HCT116 (cell line): ENCODE results near the gene EXOC6B. TPM values are rescaled to one million over a fixed set of nuclear protein-coding genes. Genes with fewer than 3 reads are reported as not detected.

ENCODE experiments used
- ATAC-seq: fragments of 200-7000 bp; cut with Tn5 transposase; 2 replicates; pipeline ENCODE4 v1.9.1; 2020; ENCODE audit warnings: mild to moderate bottlenecking, moderate library complexity
- BruUV-seq: library from RNA; stranded (reverse); fragments of 400-500 nt; replicated peaks from 2 replicates; lab custom pipeline; 2021; lab: Mats Ljungman, UMichigan
- CTCF ChIA-PET: fragments of 300-600 bp; sonication (Branson Sonifier 250); formaldehyde crosslinking; loops from one replicate; lab custom pipeline; 2021; ENCODE audit warnings: antibody characterized with exemption; lab: Charles Lee
- POLR2A ChIA-PET: fragments of 300-600, 350-600 bp; sonication (Branson Sonifier 250); formaldehyde crosslinking; loops from one replicate; lab custom pipeline; 2021; ENCODE audit warnings: antibody characterized with exemption; lab: Charles Lee
- RAD21 ChIA-PET, 2 experiments: fragments of 300-600 bp; sonication (Branson Sonifier 250); formaldehyde crosslinking; loops; one replicate each; lab custom pipeline; 2023; ENCODE audit warnings: low total read pairs in 2 of 2; ENCODE audit not compliant: uncharacterized antibody in 2 of 2, unreplicated experiment in 2 of 2, low non-redundant PET in 1 of 2; lab: Charles Lee
- DNase-seq: peaks from one replicate; pipeline ENCODE4 v3.0.0-alpha.2; 2010; ENCODE audit warnings: low read depth, low spot score
- H2AFZ ChIP-seq: fragments of 200-600 bp; shearing (Covaris generic), sonication (generic); 2 replicates; pipeline ENCODE4 v1.6.1; 2017; ENCODE audit warnings: low read depth, mixed run types, mixed read lengths, antibody characterized with exemption, low read length; ENCODE audit not compliant: poor library complexity, severe bottlenecking
- H3K27ac ChIP-seq: 2 replicates; pipeline ENCODE4 v1.5.1; 2012; ENCODE audit warnings: low read depth, low read length
- H3K27me3 ChIP-seq: fragments of 200-600 bp; sonication (generic); 2 replicates; pipeline ENCODE4 v1.6.1; 2016; ENCODE audit warnings: mixed run types, low read length, mixed read lengths; ENCODE audit not compliant: insufficient read depth
- H3K36me3 ChIP-seq, 2 experiments: fragments of 200-500 bp in 1 of 2; fragments of 200-600 bp in 1 of 2; sonication (Bioruptor generic) in 1 of 2; sonication (generic) in 1 of 2; 2 replicates each; pipeline versions ENCODE4 v1.5.1 to v1.6.1; 2014 to 2016; ENCODE audit warnings: low read length in 2 of 2, inconsistent platforms in 1 of 2, mixed read lengths in 1 of 2, mixed run types in 1 of 2; ENCODE audit not compliant: insufficient read depth in 2 of 2, control insufficient read depth in 1 of 2
- H3K4me1 ChIP-seq, 2 experiments: fragments of 200-600 bp in 1 of 2; sonication (generic) in 1 of 2; 2 replicates each; pipeline versions ENCODE4 v1.5.1 to v1.6.1; 2012 to 2017; ENCODE audit warnings: low read length in 2 of 2, inconsistent platforms in 1 of 2, mild to moderate bottlenecking in 1 of 2, mixed read lengths in 1 of 2, mixed run types in 1 of 2, moderate library complexity in 1 of 2; ENCODE audit not compliant: insufficient read depth in 2 of 2, control insufficient read depth in 1 of 2
- H3K4me2 ChIP-seq: fragments of 200-600 bp; sonication (generic); 2 replicates; pipeline ENCODE4 v1.6.1; 2017; ENCODE audit warnings: mixed run types, low read length, mixed read lengths
- H3K4me3 ChIP-seq, 2 experiments: fragments of 200-600 bp in 1 of 2; sonication (generic) in 1 of 2; replicated peaks in 1 of 2; 2 replicates each; pipeline ENCODE4 v1.5.1; 2011 to 2016; ENCODE audit warnings: low read length in 2 of 2, control low read depth in 1 of 2, low read depth in 1 of 2, mild to moderate bottlenecking in 1 of 2, mixed read lengths in 1 of 2, mixed run types in 1 of 2
- H3K79me2 ChIP-seq: fragments of 200-600 bp; sonication (generic); 2 replicates; pipeline ENCODE4 v1.6.1; 2017; ENCODE audit warnings: mild to moderate bottlenecking, mixed run types, low read length, moderate library complexity, mixed read lengths; ENCODE audit not compliant: insufficient read depth
- H3K9ac ChIP-seq: fragments of 200-600 bp; sonication (generic); 2 replicates; pipeline ENCODE4 v1.6.1; 2016; ENCODE audit warnings: low read length, mixed read lengths
- H3K9me2 ChIP-seq: fragments of 200-600 bp; sonication (generic), shearing (Covaris generic); 2 replicates; pipeline ENCODE4 v1.6.1; 2017; ENCODE audit warnings: mixed run types, mild to moderate bottlenecking, moderate library complexity; ENCODE audit not compliant: insufficient read depth
- H3K9me3 ChIP-seq, 2 experiments: fragments of 200-500 bp in 1 of 2; fragments of 200-600 bp in 1 of 2; sonication (Bioruptor generic) in 1 of 2; sonication (generic) in 1 of 2; 2 replicates each; pipeline ENCODE4 v1.6.1; 2014 to 2017; ENCODE audit warnings: low read length in 2 of 2, mixed read lengths in 2 of 2, inconsistent platforms in 1 of 2, low read depth in 1 of 2, mild to moderate bottlenecking in 1 of 2, mixed run types in 1 of 2, moderate library complexity in 1 of 2; ENCODE audit not compliant: control insufficient read depth in 1 of 2, insufficient read depth in 1 of 2
- H4K20me1 ChIP-seq: fragments of 200-600 bp; sonication (generic), shearing (Covaris generic); 2 replicates; pipeline ENCODE4 v1.6.1; 2017; ENCODE audit warnings: mixed run types, mild to moderate bottlenecking, moderate library complexity; ENCODE audit not compliant: insufficient read depth
- CBX3 ChIP-seq: IDR thresholded peaks from 2 replicates; pipeline ENCODE4 v1.6.1; 2012; ENCODE audit warnings: low read depth
- EGR1 ChIP-seq: IDR thresholded peaks from 2 replicates; pipeline ENCODE4 v1.6.1; 2012; ENCODE audit warnings: low read depth
- RAD21 ChIP-seq: IDR thresholded peaks from 2 replicates; pipeline ENCODE4 v1.6.1; 2012; ENCODE audit warnings: low read depth, mild to moderate bottlenecking
- ZNF274 ChIP-seq: fragments of 200-500 bp; sonication (Bioruptor generic); IDR thresholded peaks from 2 replicates; pipeline ENCODE4 v1.6.1; 2014; ENCODE audit warnings: mild to moderate bottlenecking, low read depth, low read length, inconsistent platforms
- intact Hi-C: fragments of 100-400 bp; cut with micrococcal nuclease; formaldehyde crosslinking; loops from 2 replicates; pipeline ENCODE4 v1.10.0; 2022
- total RNA-seq: library from RNA; stranded (reverse); gene quantifications from one replicate; pipeline ENCODE4 v1.2.1, GENCODE V29; 2021; ENCODE audit not compliant: unreplicated experiment
- TF ChIP-seq, protein P1 (sequence below): IDR thresholded peaks from 2 replicates; pipeline ENCODE4 v1.6.1; 2011; ENCODE audit warnings: mild to moderate bottlenecking, low read length, moderate library complexity; ENCODE audit not compliant: insufficient replicate concordance; ENCODE audit errors: extremely low read depth
- TF ChIP-seq, protein P2 (sequence below): IDR thresholded peaks from 2 replicates; pipeline ENCODE4 v1.6.1; 2012
- TF ChIP-seq, protein P3 (sequence below), 3 experiments: fragments of 200-600 bp in 1 of 3; sonication (generic) in 1 of 3; IDR thresholded peaks in 2 of 3; conservative IDR thresholded peaks in 1 of 3; 2 replicates each; pipeline ENCODE4 v1.5.1; 2012 to 2017; ENCODE audit warnings: low read depth in 2 of 3, low read length in 2 of 3, antibody characterized with exemption in 1 of 3, borderline replicate concordance in 1 of 3, control low read depth in 1 of 3, mild to moderate bottlenecking in 1 of 3, mixed read lengths in 1 of 3, mixed run types in 1 of 3, moderate library complexity in 1 of 3; ENCODE audit not compliant: insufficient read depth in 1 of 3

EXOC6B gene
- total RNA-seq, 1 experiment from 2014 or later = 25.4 TPM

DNA sequence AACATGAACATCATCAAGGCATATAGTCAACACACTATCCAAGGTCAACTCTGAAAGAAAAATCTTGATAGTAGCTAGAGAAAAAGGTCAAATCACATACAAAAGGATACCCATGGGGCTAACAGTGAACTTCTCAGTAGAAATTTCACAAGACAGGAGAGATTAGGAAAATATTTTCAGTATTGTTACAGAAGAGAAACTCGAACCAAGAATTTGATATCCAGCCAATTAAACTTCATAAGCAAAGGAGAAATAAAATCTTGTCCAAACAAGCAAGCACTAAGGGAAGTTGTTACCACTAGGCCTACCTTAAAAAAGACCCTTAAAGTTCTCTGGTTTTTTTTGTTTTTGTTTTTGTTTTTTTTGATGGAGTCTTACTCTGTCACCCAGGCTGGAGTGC lies 242.5 kb downstream of the EXOC6B start:
- intact Hi-C loops = loop anchor here (5.0 kb wide), 1 partner anchor 586 kb away; no protein-coding TSS in a partner anchor

DNA sequence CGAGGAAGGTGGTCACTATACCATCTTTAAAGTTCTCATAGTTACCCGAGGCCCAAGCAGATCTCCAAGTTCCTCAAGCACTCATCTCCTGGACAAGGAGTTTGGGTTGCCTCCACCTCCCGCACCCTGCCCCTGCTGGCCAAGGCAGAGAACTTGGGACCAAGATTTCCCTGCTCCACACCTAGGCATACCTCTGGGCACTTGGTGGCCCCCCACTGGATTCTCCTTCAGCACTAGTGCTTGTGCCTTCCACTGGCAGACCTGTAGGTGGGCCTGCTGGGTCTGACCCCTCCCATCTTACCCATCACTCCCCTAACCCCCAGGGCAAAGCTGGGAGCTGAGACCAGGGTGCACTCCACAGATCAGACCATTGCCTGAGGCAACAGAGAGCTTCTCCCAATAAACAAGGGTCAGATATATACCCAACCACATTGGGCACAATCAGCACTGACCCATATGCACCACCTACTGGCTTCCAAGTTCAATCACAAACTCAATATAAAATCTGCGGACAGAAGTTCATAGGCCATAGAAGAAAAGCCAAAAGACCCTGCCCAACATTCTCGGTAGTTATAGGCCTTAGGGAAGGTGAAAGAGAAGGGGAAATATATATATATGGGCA lies 244.2 kb downstream of the EXOC6B start:
- CTCF ChIA-PET = interaction anchor here (0.5 kb wide), 1 partner anchor 432 kb away, joined by 3 read pairs; no protein-coding TSS in a partner anchor

More for the DNA sequence above, 242.5 kb downstream of the EXOC6B start:
- no peaks in the 10 kb centered on the region for H3K9me2 ChIP-seq
- H3K4me3 ChIP-seq = no peak overlapping the region
- BruUV-seq = no TSS peak
- ChIA-PET CTCF (no interaction called here), RAD21 (no interaction called here), POLR2A (no interaction called here)
- H2AFZ ChIP-seq = no peak overlapping the region
- H3K27me3 ChIP-seq = no peaks in the 10 kb centered on the region
- no peak overlapping the region for H3K27ac ChIP-seq
- no peak overlapping the region for H3K9ac ChIP-seq
- no peak overlapping the region for H3K4me2 ChIP-seq
- H3K9me3 ChIP-seq = no peaks in the 10 kb centered on the region
- TF ChIP-seq, protein P1, sequence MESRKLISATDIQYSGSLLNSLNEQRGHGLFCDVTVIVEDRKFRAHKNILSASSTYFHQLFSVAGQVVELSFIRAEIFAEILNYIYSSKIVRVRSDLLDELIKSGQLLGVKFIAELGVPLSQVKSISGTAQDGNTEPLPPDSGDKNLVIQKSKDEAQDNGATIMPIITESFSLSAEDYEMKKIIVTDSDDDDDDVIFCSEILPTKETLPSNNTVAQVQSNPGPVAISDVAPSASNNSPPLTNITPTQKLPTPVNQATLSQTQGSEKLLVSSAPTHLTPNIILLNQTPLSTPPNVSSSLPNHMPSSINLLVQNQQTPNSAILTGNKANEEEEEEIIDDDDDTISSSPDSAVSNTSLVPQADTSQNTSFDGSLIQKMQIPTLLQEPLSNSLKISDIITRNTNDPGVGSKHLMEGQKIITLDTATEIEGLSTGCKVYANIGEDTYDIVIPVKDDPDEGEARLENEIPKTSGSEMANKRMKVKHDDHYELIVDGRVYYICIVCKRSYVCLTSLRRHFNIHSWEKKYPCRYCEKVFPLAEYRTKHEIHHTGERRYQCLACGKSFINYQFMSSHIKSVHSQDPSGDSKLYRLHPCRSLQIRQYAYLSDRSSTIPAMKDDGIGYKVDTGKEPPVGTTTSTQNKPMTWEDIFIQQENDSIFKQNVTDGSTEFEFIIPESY = no peak
- H3K4me1 ChIP-seq = no peaks in the 10 kb centered on the region
- H4K20me1 ChIP-seq = no peaks in the 10 kb centered on the region
- H3K79me2 ChIP-seq = no peaks in the 10 kb centered on the region
- H3K36me3 ChIP-seq = no peaks in the 10 kb centered on the region
- ATAC-seq (no peak), DNase-seq (no peak)

More for the DNA sequence above, 244.2 kb downstream of the EXOC6B start:
- BruUV-seq = no TSS peak
- Histone ChIP-seq H3K36me3 (no peaks in the 10 kb centered on the region), H3K4me2 (no peak overlapping the region), H3K27me3 (no peaks in the 10 kb centered on the region), H3K27ac (no peak overlapping the region), H3K9ac (no peak overlapping the region), H3K9me3 (no peaks in the 10 kb centered on the region), H3K4me3 (no peak overlapping the region), H3K4me1 (no peaks in the 10 kb centered on the region), H4K20me1 (no peaks in the 10 kb centered on the region), H3K9me2 (no peaks in the 10 kb centered on the region), H3K79me2 (no peaks in the 10 kb centered on the region), H2AFZ (no peak overlapping the region)
- RAD21 ChIA-PET = interaction anchor here in 1 of 2 experiments (1.3 kb wide), 1 partner anchor 431 kb away, joined by 3 read pairs; no protein-coding TSS in a partner anchor
- ATAC-seq (peak; percentile 83), DNase-seq (no peak)
- TF ChIP-seq, protein P2, sequence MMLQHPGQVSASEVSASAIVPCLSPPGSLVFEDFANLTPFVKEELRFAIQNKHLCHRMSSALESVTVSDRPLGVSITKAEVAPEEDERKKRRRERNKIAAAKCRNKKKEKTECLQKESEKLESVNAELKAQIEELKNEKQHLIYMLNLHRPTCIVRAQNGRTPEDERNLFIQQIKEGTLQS = no peak
- TF ChIP-seq CBX3 = no peak
- TF ChIP-seq, protein P3, sequence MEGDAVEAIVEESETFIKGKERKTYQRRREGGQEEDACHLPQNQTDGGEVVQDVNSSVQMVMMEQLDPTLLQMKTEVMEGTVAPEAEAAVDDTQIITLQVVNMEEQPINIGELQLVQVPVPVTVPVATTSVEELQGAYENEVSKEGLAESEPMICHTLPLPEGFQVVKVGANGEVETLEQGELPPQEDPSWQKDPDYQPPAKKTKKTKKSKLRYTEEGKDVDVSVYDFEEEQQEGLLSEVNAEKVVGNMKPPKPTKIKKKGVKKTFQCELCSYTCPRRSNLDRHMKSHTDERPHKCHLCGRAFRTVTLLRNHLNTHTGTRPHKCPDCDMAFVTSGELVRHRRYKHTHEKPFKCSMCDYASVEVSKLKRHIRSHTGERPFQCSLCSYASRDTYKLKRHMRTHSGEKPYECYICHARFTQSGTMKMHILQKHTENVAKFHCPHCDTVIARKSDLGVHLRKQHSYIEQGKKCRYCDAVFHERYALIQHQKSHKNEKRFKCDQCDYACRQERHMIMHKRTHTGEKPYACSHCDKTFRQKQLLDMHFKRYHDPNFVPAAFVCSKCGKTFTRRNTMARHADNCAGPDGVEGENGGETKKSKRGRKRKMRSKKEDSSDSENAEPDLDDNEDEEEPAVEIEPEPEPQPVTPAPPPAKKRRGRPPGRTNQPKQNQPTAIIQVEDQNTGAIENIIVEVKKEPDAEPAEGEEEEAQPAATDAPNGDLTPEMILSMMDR (IDR thresholded peaks at IDR 0.05 in 2 of 3, conservative IDR thresholded peaks at IDR 0.05 in 1 of 3; ENCODE audit: borderline replicate concordance in 1 of 3, insufficient read depth in 1 of 3, low read depth in 2 of 3, low read length in 2 of 3) = peak in 2 of 3 experiments; percentile 34 to 45; a peak in 4 of 6 replicates
- TF ChIP-seq EGR1 = no peak
- TF ChIP-seq RAD21 = no peak
- no peak for TF ChIP-seq ZNF274
- intact Hi-C loops = loop anchor here (5.0 kb wide), 1 partner anchor 584 kb away; no protein-coding TSS in a partner anchor
- POLR2A ChIA-PET = no interaction called here
